Kidney (tissue), 14 donors: ENCODE results near the gene NRXN3. TPM values are rescaled to one million over a fixed set of nuclear protein-coding genes. Genes with fewer than 3 reads are reported as not detected.

Experiments used
- DNase-seq, 5 donors: peaks; one replicate each; pipeline ENCODE4 v3.0.0-alpha.2; 2013 to 2020
- FAIRE-seq: peaks from 2 replicates; lab custom pipeline; 2012; peaks lifted over from hg19 to GRCh38; lab: Jason Lieb, UNC
- H3K27ac ChIP-seq, 2 donors: one replicate each; pipeline ENCODE4 v1.7.0; 2013; ENCODE audit warnings: low read depth in 2 of 2, low read length in 2 of 2, inconsistent platforms in 1 of 2
- H3K27me3 ChIP-seq: one replicate; pipeline ENCODE4 v1.7.1; 2013; ENCODE audit warnings: low read length, inconsistent platforms; ENCODE audit not compliant: control insufficient read depth, insufficient read depth
- H3K36me3 ChIP-seq, 3 donors: one replicate each; pipeline versions ENCODE4 v1.7.0 to v1.7.1; 2013; ENCODE audit warnings: low read length in 3 of 3, control low read depth in 1 of 3, inconsistent platforms in 1 of 3; ENCODE audit not compliant: insufficient read depth in 3 of 3, control insufficient read depth in 2 of 3
- H3K4me1 ChIP-seq, 3 donors: one replicate each; pipeline versions ENCODE4 v1.7.0 to v1.7.1; 2013; ENCODE audit warnings: low read length in 3 of 3, inconsistent platforms in 1 of 3, low read depth in 1 of 3; ENCODE audit not compliant: control insufficient read depth in 2 of 3, insufficient read depth in 2 of 3
- H3K4me3 ChIP-seq, 3 donors: one replicate each; pipeline versions ENCODE4 v1.7.0 to v1.8.1; 2013; ENCODE audit warnings: low read length in 3 of 3, control low read depth in 1 of 3, inconsistent platforms in 1 of 3
- H3K9ac ChIP-seq, 3 donors: one replicate each; pipeline versions ENCODE4 v1.7.0 to v1.7.1; 2013; ENCODE audit warnings: low read length in 3 of 3, control low read depth in 1 of 3, inconsistent platforms in 1 of 3
- H3K9me3 ChIP-seq, 3 donors: one replicate each; pipeline versions ENCODE4 v1.7.0 to v1.7.1; 2013; ENCODE audit warnings: low read length in 3 of 3, control low read depth in 1 of 3, inconsistent platforms in 1 of 3; ENCODE audit not compliant: control insufficient read depth in 2 of 3, insufficient read depth in 1 of 3
- intact Hi-C: fragments of 100-400 bp; cut with DNase I; formaldehyde crosslinking; loops from one replicate; pipeline ENCODE4 v1.11.1; 2022
- polyA plus RNA-seq: library from polyadenylated mRNA; stranded (reverse); fragments of 350-450 nt; fragmentation: Illumina TruSeq; extraction: RNeasy Lipid Tissue Mini Kit (QIAGEN cat#74804); gene quantifications from one replicate; pipeline ENCODE4 v1.2.3, GENCODE V29; 2014; ENCODE audit warnings: low read depth, low replicate concordance; ENCODE audit not compliant: insufficient read depth
- total RNA-seq: library from RNA; stranded (reverse); fragmentation: NEBNext Ultra II Directional; extraction: Animal tissue kit (Norgen Biotek cat#: 25700); gene quantifications from one replicate; pipeline ENCODE4 v1.2.1, GENCODE V29; 2021
- TF ChIP-seq, protein P1 (sequence below): IDR thresholded peaks from 3 replicates; pipeline ENCODE4 v1.5.1; 2012; ENCODE audit warnings: mild to moderate bottlenecking, moderate library complexity, borderline replicate concordance; ENCODE audit not compliant: insufficient read depth; ENCODE audit errors: extremely low read depth
- donor health status: control.
- donor health status: control.
- donor health status: control.
- donor health status: control.
- donor health status: control.
- donor health status: DM: yes; HTN: yes; CAD: no.
- donor health status: Normal renal cell carcinoma (clear cell type).

Gene NRXN3
- total and polyA plus RNA-seq, 2 donors from 2014 or later, result 1.5 to 2.4 TPM

DNA sequence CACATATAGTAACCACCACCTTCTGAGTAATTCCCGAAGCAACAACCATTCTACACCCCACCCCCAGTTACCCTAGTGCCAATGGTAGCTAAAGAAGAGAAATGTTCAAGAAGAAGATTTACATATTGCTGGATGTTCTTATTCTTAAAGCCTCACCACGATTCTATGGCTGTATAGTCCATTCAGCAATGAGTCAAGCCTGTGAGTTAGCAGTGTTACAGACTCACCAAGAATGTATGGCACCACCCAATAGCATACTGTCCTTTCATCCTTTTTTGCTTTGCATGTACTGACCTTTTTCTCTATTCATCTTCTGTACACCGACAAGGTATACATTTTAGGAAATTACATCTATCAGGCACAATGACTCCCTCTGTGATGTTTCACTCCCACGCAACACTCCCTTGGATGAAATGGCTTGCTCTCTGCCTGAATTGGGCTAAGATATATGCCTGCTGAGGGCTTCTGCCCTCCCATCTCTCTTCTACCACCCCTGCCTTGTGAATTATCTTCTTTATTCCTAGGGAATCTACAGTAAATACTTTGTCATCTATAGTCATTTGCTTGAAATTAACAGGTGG lies 1095.3 kb downstream of the NRXN3 start:
- no peaks in the 10 kb centered on the region for H3K27me3 ChIP-seq
- no peak overlapping the region for H3K27ac ChIP-seq
- no peaks in the 10 kb centered on the region for H3K36me3 ChIP-seq
- no peak overlapping the region for H3K4me3 ChIP-seq
- DNase-seq (peak in 3 of 5 donors; percentile 46 to 62 (median 58)), FAIRE-seq (no peak)
- H3K9me3 ChIP-seq, result no peaks in the 10 kb centered on the region
- TF ChIP-seq, protein P1, sequence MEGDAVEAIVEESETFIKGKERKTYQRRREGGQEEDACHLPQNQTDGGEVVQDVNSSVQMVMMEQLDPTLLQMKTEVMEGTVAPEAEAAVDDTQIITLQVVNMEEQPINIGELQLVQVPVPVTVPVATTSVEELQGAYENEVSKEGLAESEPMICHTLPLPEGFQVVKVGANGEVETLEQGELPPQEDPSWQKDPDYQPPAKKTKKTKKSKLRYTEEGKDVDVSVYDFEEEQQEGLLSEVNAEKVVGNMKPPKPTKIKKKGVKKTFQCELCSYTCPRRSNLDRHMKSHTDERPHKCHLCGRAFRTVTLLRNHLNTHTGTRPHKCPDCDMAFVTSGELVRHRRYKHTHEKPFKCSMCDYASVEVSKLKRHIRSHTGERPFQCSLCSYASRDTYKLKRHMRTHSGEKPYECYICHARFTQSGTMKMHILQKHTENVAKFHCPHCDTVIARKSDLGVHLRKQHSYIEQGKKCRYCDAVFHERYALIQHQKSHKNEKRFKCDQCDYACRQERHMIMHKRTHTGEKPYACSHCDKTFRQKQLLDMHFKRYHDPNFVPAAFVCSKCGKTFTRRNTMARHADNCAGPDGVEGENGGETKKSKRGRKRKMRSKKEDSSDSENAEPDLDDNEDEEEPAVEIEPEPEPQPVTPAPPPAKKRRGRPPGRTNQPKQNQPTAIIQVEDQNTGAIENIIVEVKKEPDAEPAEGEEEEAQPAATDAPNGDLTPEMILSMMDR, result no peak
- intact Hi-C loops, result no loop called here
- H3K4me1 ChIP-seq, result no peaks in the 10 kb centered on the region
- H3K9ac ChIP-seq, result no peak overlapping the region

DNA sequence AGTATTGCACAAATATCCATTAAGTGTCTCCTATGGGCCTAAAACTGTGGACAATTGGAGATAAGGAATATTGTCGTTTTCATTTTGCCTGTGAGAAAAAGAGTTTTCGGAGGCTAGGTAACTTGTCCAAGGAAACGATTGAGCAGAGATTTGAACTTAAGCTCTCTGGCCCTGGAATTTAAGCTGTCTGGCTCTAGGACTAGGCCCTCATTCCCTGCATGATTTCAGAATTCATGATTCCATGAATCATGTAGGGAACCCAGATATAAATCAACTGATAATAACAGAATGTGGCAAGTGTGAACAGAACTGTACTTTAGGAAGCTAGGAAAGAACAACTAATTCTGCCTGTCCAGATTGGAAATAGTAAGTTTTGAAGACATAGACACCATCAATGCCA lies 1100.2 kb downstream of the NRXN3 start:
- Histone ChIP-seq H3K4me3 (no peak overlapping the region), H3K36me3 (no peaks in the 10 kb centered on the region), H3K27me3 (no peaks in the 10 kb centered on the region), H3K27ac (no peak overlapping the region), H3K9ac (no peak overlapping the region), H3K9me3 (no peaks in the 10 kb centered on the region), H3K4me1 (no peaks in the 10 kb centered on the region)
- FAIRE-seq (no peak), DNase-seq (no peak)
- TF ChIP-seq, protein P1, result no peak
- intact Hi-C loops, result no loop called here

DNA sequence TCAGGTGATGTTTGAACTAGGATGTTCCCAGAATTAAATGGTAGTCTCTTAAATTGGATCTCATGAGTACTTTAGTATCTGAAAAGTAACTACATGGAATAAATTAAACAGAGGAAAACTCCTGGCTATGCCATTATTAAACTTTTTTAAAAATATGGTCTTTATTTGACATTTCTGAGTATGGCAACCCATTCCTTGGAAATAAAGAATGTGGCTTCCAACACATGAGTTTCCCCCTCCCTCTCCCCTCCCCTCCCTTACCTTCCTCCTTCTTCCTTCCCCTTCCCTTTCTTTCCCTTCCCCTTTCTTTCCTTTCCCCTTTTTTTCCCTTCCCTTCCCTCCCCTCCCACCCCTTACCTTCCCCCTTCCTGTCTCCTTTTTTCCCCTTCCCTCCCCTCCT lies 1100.9 kb downstream of the NRXN3 start:
- Histone ChIP-seq H3K27ac (no peak overlapping the region), H3K36me3 (no peaks in the 10 kb centered on the region), H3K4me3 (no peak overlapping the region), H3K27me3 (no peaks in the 10 kb centered on the region), H3K9me3 (no peaks in the 10 kb centered on the region), H3K9ac (no peak overlapping the region), H3K4me1 (no peaks in the 10 kb centered on the region)
- FAIRE-seq, result no peak
- DNase-seq, result no peak
- intact Hi-C loops, result no loop called here
- TF ChIP-seq, protein P1, result no peak
